Heart left ventricle (tissue), 13 donors: Measurements from ENCODE around the gene LCT.

ENCODE experiments used
- CTCF ChIP-seq, 12 donors: fragments of 200-600 bp; sonication (generic) in 4 of 12; IDR thresholded peaks; one replicate each; pipeline versions ENCODE4 v1.5.0 to v1.8.0; 2018 to 2022; ENCODE audit warnings: antibody characterized with exemption in 12 of 12, mild to moderate bottlenecking in 5 of 12
- POLR2A ChIP-seq, 2 donors: fragments of 450-650 bp; IDR thresholded peaks; one replicate each; pipeline ENCODE4 v1.6.1; 2017; ENCODE audit warnings: antibody characterized with exemption in 2 of 2, mild to moderate bottlenecking in 2 of 2, moderate library complexity in 2 of 2
- donor health status: ischemic (EF 13 %, LVEDD 7.1; RV severe dilation, severe dysfunction).
- donor health status: DM: no; HTN: yes; CAD: no.
- donor health status: DM: no; HTN: no; CAD: no.
- donor health status: ischemic (EF 25% LVEDD 6.9; RV normal size, moderate dysfunction).
- donor health status: ischemic (EF 25% LVEDD 5.7; RV mildly dilated, moderate dysfunction).
- donor health status: ischemic (EF 35%, LVEDD 5.7; RV mildly dilated, moderate dysfunction).
- donor health status: nonischemic (EF 11% LVEDD 7.7; RV severe dilation, severe dysfunction).
- donor health status: DM: yes; HTN: yes; CAD: no.
- donor health status: PGD.
- donor health status: ischemic (EF 29% LVEDD 5.4; RV normal size, mild dysfunction).
- donor health status: nonischemic (EF 23%, LVEDD 6.1; RV moderate dilation, normal function).

GRCh38 chr2:135839713-135840112 is 2.7 kb upstream of the LCT start:
- no peak for TF ChIP-seq CTCF (IDR thresholded peaks at IDR 0.05)
- TF ChIP-seq POLR2A (IDR thresholded peaks at IDR 0.05): no peak
